A549 (cell line): ENCODE results near the gene MTO1. TPM values are rescaled to one million over a fixed set of nuclear protein-coding genes. Genes with fewer than 3 reads are reported as not detected.

Source experiments
- ATAC-seq, 2 experiments: fragments of 200-7000 bp in 1 of 2; fragments of >200 bp in 1 of 2; cut with Nextera tagmentation in 1 of 2; cut with Tn5 transposase in 1 of 2; 3 replicates each; pipeline versions ENCODE4 v1.8.0 to v1.9.1; 2018 to 2020; ENCODE audit warnings: mild to moderate bottlenecking in 1 of 2, moderate library complexity in 1 of 2
- CTCF ChIA-PET: fragments of 300-600 bp; sonication (Branson Sonifier 250); formaldehyde crosslinking; extraction: SDS; loops from one replicate; lab custom pipeline; 2021; ENCODE audit warnings: antibody characterized with exemption, inconsistent platforms; lab: Yijun Ruan, JAX
- POLR2A ChIA-PET: fragments of 350-600 bp; formaldehyde crosslinking; extraction: SDS; loops from one replicate; lab custom pipeline; 2021; ENCODE audit warnings: antibody characterized with exemption, inconsistent platforms; lab: Yijun Ruan, JAX
- DNase-seq, 2 experiments: peaks; one replicate each; pipeline versions ENCODE4 v3.0.0 to v3.0.0-alpha.2; 2011 to 2016; ENCODE audit warnings: low read depth in 1 of 2, low spot score in 1 of 2
- FAIRE-seq: peaks from 2 replicates; lab custom pipeline; 2011; peaks lifted over from hg19 to GRCh38; lab: Jason Lieb, UNC
- H3K27ac ChIP-seq, 2 experiments: fragments of >200 bp; sonication (Bioruptor Twin); formaldehyde crosslinking; 3 replicates each; pipeline ENCODE4 v1.5.1; 2016 to 2017
- H3K4me1 ChIP-seq: fragments of >200 bp; sonication (Bioruptor Twin); formaldehyde crosslinking; 3 replicates; pipeline ENCODE4 v1.6.1; 2016
- H3K4me2 ChIP-seq: fragments of >200 bp; sonication (Bioruptor Twin); formaldehyde crosslinking; 3 replicates; pipeline ENCODE4 v1.6.1; 2016
- H3K4me3 ChIP-seq: fragments of >200 bp; sonication (Bioruptor Twin); formaldehyde crosslinking; 3 replicates; pipeline ENCODE4 v1.5.1; 2016
- H3K9me3 ChIP-seq: fragments of >200 bp; sonication (Bioruptor Twin); formaldehyde crosslinking; 3 replicates; pipeline ENCODE4 v1.6.1; 2016
- BHLHE40 ChIP-seq: IDR thresholded peaks from 2 replicates; pipeline ENCODE4 v1.6.1; 2012; ENCODE audit warnings: low read depth, low read length, inconsistent platforms
- CHD2 ChIP-seq: fragments of 150-350 bp; IDR thresholded peaks from 2 replicates; pipeline ENCODE4 v1.6.1; 2014; ENCODE audit warnings: low read length; ENCODE audit not compliant: partially characterized antibody
- EHF ChIP-seq: fragments of 250-450 bp; sonication (Bioruptor Pico); IDR thresholded peaks from 2 replicates; pipeline ENCODE4 v1.5.0; 2020; ENCODE audit warnings: mild to moderate bottlenecking
- ELK1 ChIP-seq: fragments of 150-350 bp; IDR thresholded peaks from 2 replicates; pipeline ENCODE4 v1.6.1; 2014; ENCODE audit warnings: low read depth, mild to moderate bottlenecking, low read length
- EP300 ChIP-seq, 2 experiments: fragments of >200 bp; sonication (Bioruptor Twin); formaldehyde crosslinking; IDR thresholded peaks; 2 replicates in 1 of 2; 3 replicates in 1 of 2; pipeline ENCODE4 v1.6.1; 2016 to 2017
- FOSL2 ChIP-seq, 2 experiments: fragments of 450-650 bp in 1 of 2; fragments of >200 bp in 1 of 2; sonication (Bioruptor Twin) in 1 of 2; formaldehyde crosslinking; IDR thresholded peaks; 2 replicates each; pipeline versions ENCODE4 v1.5.0 to v1.6.1; 2016 to 2020; ENCODE audit warnings: mild to moderate bottlenecking in 1 of 2, moderate library complexity in 1 of 2
- MAFK ChIP-seq: fragments of 450-650 bp; IDR thresholded peaks from 2 replicates; pipeline ENCODE4 v1.6.1; 2014; ENCODE audit not compliant: partially characterized antibody
- NR3C1 ChIP-seq: fragments of >200 bp; sonication (Bioruptor Twin); formaldehyde crosslinking; IDR thresholded peaks from 3 replicates; pipeline ENCODE4 v1.6.1; 2017
- PHF8 ChIP-seq: fragments of 200-600 bp; sonication (generic); IDR thresholded peaks from 2 replicates; pipeline ENCODE4 v1.6.1; 2016; ENCODE audit warnings: low read depth, mild to moderate bottlenecking, antibody characterized with exemption, moderate library complexity, borderline replicate concordance
- REST ChIP-seq: fragments of 200-600 bp; sonication (generic); IDR thresholded peaks from 2 replicates; pipeline ENCODE4 v1.6.1; 2016; ENCODE audit warnings: antibody characterized with exemption, mild to moderate bottlenecking, moderate library complexity
- TFCP2L1 ChIP-seq: fragments of 250-450 bp; sonication (Bioruptor Pico); IDR thresholded peaks from 2 replicates; pipeline ENCODE4 v1.5.0; 2021; ENCODE audit warnings: mild to moderate bottlenecking
- TP53 ChIP-seq: fragments of 250-450 bp; sonication (Bioruptor Pico); IDR thresholded peaks from 2 replicates; pipeline ENCODE4 v1.5.0; 2021; ENCODE audit warnings: mild to moderate bottlenecking, moderate library complexity
- USF2 ChIP-seq: fragments of 450-650 bp; IDR thresholded peaks from 2 replicates; pipeline ENCODE4 v1.6.1; 2014; ENCODE audit warnings: antibody characterized with exemption
- ZNF302 ChIP-seq: fragments of 250-450 bp; sonication (Bioruptor Pico); IDR thresholded peaks from 2 replicates; pipeline ENCODE4 v1.9.0; 2021; ENCODE audit warnings: inconsistent platforms, mild to moderate bottlenecking, moderate library complexity
- ZSCAN20 ChIP-seq: fragments of 250-450 bp; sonication (Bioruptor Pico); IDR thresholded peaks from 2 replicates; pipeline ENCODE4 v1.8.0; 2022; ENCODE audit warnings: mild to moderate bottlenecking, moderate library complexity
- WGBS: methylation state at CpG from one replicate; pipeline ENCODE4 v1.1.6; 2017; ENCODE audit errors: missing lambda C conversion rate; 5-methylcytosine and 5-hydroxymethylcytosine counted together
- polyA plus RNA-seq, 4 experiments: library from polyadenylated mRNA; depleted of rRNA in 3 of 4; stranded (reverse); fragments of >200 nt; fragmentation: RNase III in 1 of 4; extraction: RNeasy Plus Mini Kit Qiagen cat#74134 plus additional on column Dnase treatment in 1 of 4; gene quantifications; 2 replicates in 3 of 4; 3 replicates in 1 of 4; pipeline ENCODE4 v1.2.3, GENCODE V29; 2011 to 2017
- TF ChIP-seq, protein P1 (sequence below): IDR thresholded peaks from 2 replicates; pipeline ENCODE4 v1.6.1; 2012
- TF ChIP-seq, protein P2 (sequence below): fragments of >200 bp; sonication (Bioruptor Twin); formaldehyde crosslinking; IDR thresholded peaks from 3 replicates; pipeline ENCODE4 v1.6.1; 2016

The MTO1 gene
- polyA plus RNA-seq, 2 of the 4 experiments (the other 2 are of a cell fraction) = 12.8 to 19.9 TPM

DNA sequence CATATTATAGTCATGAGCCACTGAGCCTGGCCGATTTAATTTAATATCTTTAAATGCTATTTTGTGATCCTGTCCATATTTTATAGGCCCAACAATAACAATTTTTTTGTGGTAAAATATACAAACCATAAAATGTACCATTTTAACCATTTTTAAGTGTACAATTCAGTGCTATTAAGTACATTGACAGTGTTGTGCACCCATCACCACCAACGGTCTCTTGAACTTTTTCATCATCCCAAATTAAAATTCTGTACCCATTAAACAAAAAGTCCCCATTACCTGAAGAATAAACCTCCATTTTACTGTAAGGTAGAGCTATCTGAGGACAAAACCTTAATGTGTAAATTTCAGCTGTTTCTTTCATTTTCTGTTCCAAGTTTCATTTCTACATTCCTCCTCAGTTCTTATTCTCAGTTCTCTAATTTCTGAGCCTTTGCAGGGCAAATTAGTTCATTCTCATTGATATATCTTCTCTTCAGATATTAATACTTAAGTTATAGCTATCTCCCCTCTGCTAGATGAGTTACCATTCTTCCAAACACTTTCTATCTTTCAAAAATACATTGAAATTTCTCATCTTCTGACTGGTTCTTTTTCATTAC is 10.3 kb downstream of the MTO1 start (continued):
- TF ChIP-seq, protein P1, sequence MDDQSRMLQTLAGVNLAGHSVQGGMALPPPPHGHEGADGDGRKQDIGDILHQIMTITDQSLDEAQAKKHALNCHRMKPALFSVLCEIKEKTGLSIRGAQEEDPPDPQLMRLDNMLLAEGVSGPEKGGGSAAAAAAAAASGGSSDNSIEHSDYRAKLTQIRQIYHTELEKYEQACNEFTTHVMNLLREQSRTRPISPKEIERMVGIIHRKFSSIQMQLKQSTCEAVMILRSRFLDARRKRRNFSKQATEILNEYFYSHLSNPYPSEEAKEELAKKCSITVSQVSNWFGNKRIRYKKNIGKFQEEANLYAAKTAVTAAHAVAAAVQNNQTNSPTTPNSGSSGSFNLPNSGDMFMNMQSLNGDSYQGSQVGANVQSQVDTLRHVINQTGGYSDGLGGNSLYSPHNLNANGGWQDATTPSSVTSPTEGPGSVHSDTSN = no peak
- TF ChIP-seq USF2 (no peak), BHLHE40 (no peak), REST (no peak), MAFK (no peak), NR3C1 (no peak), ZSCAN20 (no peak), PHF8 (no peak), TP53 (CRISPR knock-in tag) (no peak), EP300 (IDR thresholded peaks at IDR 0.05) (no peak)
- TF ChIP-seq, all 56 proteins: peak for 0

GRCh38 chr6:73476723-73477122 is 15.2 kb downstream of the MTO1 start:
- H3K9me3 ChIP-seq = no peaks in the 10 kb centered on the region
- CTCF ChIA-PET = no interaction called here
- 94% methylated on average over 10 of the region's 10 CpGs for WGBS
- ATAC-seq (no peak), DNase-seq (no peak), FAIRE-seq (no peak)
- POLR2A ChIA-PET = no interaction called here
- no peak overlapping the region for H3K27ac ChIP-seq
- TF ChIP-seq EP300 (IDR thresholded peaks at IDR 0.05) (no peak), FOSL2 (IDR thresholded peaks at IDR 0.05) (no peak), FOSL2 (CRISPR knock-in tag; IDR thresholded peaks at IDR 0.05) (no peak), TFCP2L1 (CRISPR knock-in tag) (no peak), TP53 (CRISPR knock-in tag) (no peak)
- H3K4me1 ChIP-seq = no peaks in the 10 kb centered on the region
- H3K4me2 ChIP-seq = no peak overlapping the region
- no peak overlapping the region for H3K4me3 ChIP-seq

- CTCF ChIA-PET = no interaction called here
- no peak overlapping the region for H3K27ac ChIP-seq
- DNase-seq = no peak
- H3K4me3 ChIP-seq = no peak overlapping the region
- TF ChIP-seq ZNF302 (CRISPR knock-in tag) (no peak), EHF (CRISPR knock-in tag) (no peak), ELK1 (no peak), CHD2 (no peak)
- TF ChIP-seq, protein P2, sequence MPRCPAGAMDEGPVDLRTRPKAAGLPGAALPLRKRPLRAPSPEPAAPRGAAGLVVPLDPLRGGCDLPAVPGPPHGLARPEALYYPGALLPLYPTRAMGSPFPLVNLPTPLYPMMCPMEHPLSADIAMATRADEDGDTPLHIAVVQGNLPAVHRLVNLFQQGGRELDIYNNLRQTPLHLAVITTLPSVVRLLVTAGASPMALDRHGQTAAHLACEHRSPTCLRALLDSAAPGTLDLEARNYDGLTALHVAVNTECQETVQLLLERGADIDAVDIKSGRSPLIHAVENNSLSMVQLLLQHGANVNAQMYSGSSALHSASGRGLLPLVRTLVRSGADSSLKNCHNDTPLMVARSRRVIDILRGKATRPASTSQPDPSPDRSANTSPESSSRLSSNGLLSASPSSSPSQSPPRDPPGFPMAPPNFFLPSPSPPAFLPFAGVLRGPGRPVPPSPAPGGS = no peak
- TF ChIP-seq, all 56 proteins: peak for 0
- no peaks in the 10 kb centered on the region for H3K4me1 ChIP-seq
- no peaks in the 10 kb centered on the region for H3K9me3 ChIP-seq
- ATAC-seq (no peak), FAIRE-seq (no peak)
- H3K4me2 ChIP-seq = no peak overlapping the region
- POLR2A ChIA-PET = no interaction called here
- 96% methylated on average over 4 of the region's 4 CpGs for WGBS
Observed at GRCh38 chr6:73477407-73477806, 15.9 kb downstream of the MTO1 start.
